GM10847 (cell line): ENCODE measurements around the gene ITM2C.

ENCODE experiments used
- POLR2A ChIP-seq: IDR thresholded peaks from 2 replicates; pipeline ENCODE4 v1.6.1; 2011; ENCODE audit not compliant: insufficient read length; ENCODE audit errors: extremely low read depth

ITM2C gene

GRCh38 chr2:230842473-230842872 is 22.3 kb upstream of the ITM2C start:
- no peak for TF ChIP-seq POLR2A

- TF ChIP-seq POLR2A, result no peak
Measured at GRCh38 chr2:230843132-230843531, 21.6 kb upstream of the ITM2C start.

- no peak for TF ChIP-seq POLR2A
Measured at GRCh38 chr2:230846360-230846759, 18.4 kb upstream of the ITM2C start.

GRCh38 chr2:230847883-230848388 is 16.8 kb upstream of the ITM2C start:
- TF ChIP-seq POLR2A, result no peak

DNA sequence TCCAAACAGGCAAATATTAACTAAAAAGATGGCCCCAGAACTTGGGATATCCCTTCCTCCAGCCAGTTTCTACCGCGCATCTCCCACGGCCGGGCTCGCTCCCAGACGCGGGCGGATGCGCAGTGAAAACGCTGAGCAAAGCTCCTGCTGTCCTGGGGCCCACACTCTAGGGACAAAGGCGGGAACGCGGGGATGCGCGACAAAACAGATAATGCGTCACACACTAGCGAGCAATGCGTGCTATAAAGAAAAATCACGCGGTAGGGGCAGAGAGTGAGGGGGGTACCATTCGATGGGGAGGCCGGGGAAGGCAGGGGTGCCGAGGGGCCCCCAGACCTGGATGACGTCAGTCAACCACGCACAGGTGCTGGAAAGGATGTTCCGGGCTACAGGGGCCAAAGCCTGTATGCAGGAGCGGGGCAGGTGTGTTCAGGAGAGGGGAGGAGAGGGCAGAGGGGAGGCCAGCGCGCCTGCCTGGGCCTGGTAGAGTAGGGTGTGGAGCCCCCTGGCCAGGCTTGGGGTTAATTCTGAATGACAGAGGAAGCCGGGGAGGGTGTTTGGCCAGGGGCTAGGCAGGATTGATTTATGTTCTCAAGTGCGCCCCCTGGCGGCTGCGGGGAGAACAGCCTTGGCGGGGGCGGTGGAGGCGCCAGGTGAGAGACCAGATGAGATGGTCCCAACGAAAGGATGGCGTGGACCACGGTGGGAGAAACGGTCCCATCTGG is 14.9 kb upstream of the ITM2C start:
- TF ChIP-seq POLR2A, result no peak

- TF ChIP-seq POLR2A, result no peak
Measured at GRCh38 chr2:230850358-230850658, 14.4 kb upstream of the ITM2C start.

- no peak for TF ChIP-seq POLR2A
Measured at GRCh38 chr2:230852113-230852512, 12.6 kb upstream of the ITM2C start.

- no peak for TF ChIP-seq POLR2A
Measured at GRCh38 chr2:230861552-230862255, 3.0 kb upstream of the ITM2C start.

GRCh38 chr2:230862292-230862691 is 2.5 kb upstream of the ITM2C start:
- TF ChIP-seq POLR2A, result no peak

- no peak for TF ChIP-seq POLR2A
Measured at GRCh38 chr2:230863031-230863430, 1.7 kb upstream of the ITM2C start.

DNA sequence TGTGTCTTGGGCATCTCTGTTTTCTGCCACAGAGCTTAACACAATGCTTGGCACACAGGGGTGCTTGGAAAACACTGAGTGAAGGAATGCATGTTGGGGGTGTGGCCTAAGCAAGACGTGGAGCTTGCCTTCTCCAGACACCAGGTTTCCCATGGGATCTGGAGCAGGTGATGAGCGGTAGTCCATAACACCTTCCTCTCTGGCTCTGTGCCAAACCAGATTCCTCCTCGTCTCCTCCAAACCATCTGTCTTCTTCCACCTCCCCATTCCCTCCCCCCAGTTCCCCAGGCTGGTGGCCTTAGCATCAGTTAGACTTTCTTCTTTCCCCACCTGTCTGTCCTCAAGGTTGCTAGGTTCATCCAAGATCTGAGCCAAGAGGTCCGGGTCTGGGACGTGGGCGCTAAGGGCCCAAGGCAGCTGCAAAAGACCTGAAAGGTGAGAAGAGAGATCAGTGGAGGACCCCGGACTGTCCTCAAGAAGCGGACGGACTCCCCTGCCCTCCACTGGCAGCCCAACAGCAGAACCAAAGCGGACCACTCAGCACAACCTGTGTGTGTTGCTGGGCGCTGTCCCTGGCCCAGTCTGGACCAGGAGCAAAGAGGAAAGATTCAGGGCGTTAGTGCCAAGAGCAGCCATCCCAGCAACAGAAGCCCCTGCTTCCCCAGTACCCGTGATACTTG is 1.2 kb upstream of the ITM2C start:
- no peak for TF ChIP-seq POLR2A

DNA sequence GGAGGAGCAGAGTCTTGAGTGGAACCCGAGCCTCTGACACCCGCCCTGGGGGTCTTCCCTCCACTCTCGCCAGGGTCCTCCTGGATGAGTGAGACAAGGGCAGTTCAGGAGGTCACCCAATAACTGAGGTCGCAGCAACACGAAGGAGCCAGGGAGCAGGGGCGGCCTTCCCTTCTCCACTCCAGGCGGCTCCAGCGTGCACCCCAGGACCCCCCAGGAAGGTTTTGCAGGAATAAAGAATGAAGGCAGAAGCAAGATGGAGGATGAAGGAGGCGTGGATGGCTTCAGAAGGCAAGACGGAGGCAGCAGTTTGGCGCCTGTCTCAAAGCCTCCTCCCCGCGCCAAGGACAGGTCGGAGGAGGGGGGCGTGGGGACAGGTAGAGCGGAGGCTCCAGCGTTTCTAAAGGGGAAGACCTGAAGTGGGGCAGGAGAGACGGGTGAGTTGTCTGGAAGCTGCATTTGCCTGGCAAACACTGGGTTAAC is 579 bp upstream of the ITM2C start:
- no peak for TF ChIP-seq POLR2A

DNA sequence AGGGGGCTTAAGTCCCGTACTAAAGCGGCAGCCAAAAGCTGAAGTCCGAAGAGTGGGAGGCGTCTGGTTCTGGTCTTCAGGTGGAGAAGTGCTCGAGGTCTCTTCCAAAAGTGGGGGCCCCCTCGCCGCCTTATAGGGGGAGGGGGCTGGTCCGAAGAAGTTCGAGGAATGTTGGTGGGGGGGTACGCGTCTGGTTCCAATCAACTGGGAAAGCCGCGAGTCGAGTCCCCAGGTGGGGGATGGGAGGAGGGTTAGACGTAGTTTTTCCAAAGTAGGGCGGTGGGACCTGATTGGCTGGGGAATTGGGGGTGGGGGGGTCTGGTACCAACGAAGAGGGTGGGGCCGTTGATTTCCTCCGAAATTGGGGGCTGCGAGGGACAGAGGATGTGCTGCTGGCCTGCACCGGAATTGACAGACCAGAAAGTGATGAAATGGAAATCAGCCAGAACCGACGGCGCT is 594 bp downstream of the ITM2C start:
- TF ChIP-seq POLR2A, result no peak

- no peak for TF ChIP-seq POLR2A
Measured at GRCh38 chr2:230865766-230866755, 1.3 kb downstream of the ITM2C start.
